HG03175 (cell line): ENCODE measurements around the gene ZDHHC14.
"Not testable (repeated sequence)": the region's sequence is repeated elsewhere in the genome, so short reads cannot be mapped to it uniquely, and the experiment has no call there.

ENCODE experiments used
- ATAC-seq: cut with Tn5 transposase; IDR thresholded peaks from one replicate; pipeline ENCODE4 v1.9.1; 2021; ENCODE audit warnings: mild to moderate bottlenecking, moderate library complexity; ENCODE audit not compliant: unreplicated experiment

Gene ZDHHC14

DNA sequence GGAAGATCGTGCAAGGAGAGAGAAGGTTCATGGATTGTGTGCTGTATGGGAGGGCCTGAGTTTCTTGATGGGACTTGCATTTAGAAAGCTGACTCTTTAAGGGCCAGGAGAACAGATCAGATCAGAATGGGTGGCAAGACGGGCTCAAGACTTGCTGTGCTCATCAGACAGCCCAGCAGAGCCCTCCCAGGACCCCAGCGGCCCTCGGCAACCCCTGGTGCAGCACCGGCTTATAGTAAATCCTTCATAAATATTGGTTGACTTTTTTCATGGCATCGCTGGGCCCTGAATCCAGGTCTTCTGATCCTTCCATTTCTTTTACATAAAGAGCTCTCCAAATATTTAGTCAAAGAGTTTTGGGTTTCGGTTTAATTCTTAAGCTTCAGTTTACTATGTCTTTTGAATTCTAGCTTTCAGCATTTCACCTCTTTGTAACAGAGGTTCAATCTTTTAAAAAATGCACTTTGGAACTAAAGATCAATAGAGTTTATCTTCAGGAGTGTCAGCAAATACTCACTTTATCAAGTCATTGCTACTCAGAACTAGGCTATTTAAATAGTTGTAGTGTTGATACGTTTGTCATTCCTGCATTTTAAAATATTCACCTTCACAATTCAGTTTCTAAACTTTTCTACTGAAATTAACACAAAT, 205.6 kb downstream of the ZDHHC14 start:
- no peak for ATAC-seq

DNA sequence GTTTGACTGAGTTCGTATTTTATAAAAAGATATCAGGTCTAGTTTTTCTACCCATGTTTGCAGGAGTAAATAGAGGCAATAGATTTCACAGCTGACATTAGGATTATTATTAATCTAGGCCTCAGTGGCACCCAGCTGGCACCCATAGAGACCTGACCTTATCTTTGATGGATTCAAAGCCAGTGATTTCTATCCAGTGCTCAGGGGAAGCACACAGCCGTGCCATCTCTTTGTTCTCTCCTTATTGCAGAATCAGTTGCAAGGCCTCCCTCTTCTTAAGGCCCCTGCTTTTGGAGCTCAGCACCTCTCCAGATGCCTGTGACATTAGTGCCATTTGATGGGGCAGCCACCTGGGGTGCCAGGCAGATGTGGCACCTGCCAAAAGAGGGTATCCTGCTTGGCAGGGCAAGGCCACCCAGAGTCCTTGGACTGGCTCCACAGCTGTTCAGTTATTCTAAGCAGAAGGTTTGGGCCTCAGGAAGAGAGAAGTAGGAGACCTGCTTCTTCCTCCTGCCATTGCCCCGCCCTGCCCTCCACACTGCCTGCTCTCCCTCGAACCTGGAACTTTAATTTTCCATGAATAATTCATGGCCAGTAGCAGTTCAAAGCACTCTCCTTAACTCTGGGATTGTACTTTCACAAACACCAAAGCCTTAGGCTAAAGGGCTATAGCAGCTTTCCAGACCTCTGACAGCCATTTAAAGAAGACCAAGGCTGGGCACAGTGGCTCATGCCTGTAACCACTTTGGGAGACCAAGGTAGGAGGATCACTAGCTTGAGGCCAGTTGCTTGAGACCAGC, 206.3 kb downstream of the ZDHHC14 start:
- ATAC-seq = no peak

DNA sequence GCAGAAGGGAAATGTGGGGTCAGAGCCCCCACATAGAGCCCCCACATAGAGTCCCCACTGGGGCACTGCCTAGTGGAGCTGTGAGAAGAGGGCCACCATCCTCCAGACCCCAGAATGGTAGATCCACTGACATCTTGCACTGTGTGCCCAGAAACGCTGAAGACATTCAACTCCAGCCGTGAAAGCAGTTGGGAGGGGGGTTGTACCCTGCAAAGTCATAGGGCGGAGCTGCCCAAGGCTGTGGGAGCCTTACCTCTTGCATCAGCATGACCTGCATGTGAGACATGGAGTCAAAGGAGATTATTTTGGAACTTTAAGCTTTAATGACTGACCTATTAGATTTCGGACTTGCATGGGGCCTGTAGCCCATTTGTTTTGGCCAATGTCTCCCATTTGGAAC, 209.7 kb downstream of the ZDHHC14 start:
- ATAC-seq = not testable (repeated sequence)

DNA sequence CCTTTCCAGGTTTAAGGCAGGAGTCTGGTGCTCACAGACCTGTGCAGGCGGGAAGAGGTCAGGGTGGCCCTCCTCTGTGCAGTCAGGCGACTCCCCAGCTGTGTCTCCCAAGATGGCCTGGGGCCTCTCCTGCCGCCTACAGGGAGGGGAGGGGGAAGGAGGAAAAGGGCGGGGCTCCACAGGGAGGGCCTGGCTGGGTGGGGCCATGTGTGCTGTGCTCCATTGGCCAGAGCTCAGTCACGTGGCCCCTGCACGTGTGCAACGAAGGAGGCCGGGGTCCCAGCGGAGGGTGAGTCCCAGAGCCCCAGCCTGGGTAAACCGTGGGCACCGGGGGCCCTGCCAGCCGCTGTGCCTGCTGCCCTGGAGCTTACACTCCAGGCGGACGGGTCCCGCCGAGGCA, 211.6 kb downstream of the ZDHHC14 start:
- ATAC-seq = no peak

DNA sequence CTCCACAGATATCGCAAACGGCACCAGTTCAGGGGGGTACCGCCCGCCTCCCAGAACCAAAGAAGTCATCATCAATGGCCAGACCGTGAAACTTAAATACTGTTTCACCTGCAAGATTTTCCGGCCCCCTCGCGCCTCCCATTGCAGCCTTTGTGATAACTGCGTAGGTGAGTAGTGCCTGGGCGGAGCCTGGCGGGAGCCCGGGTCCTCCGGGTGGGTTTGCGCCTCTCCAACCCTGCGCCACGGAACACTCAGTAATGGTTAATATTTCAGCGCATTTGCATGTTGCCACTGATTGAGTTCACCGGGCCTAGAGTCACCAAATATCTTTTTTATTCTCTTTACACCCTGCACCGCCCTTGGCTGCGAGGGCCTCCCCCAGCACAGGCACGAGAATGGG, 212.0 kb downstream of the ZDHHC14 start:
- ATAC-seq = no peak

DNA sequence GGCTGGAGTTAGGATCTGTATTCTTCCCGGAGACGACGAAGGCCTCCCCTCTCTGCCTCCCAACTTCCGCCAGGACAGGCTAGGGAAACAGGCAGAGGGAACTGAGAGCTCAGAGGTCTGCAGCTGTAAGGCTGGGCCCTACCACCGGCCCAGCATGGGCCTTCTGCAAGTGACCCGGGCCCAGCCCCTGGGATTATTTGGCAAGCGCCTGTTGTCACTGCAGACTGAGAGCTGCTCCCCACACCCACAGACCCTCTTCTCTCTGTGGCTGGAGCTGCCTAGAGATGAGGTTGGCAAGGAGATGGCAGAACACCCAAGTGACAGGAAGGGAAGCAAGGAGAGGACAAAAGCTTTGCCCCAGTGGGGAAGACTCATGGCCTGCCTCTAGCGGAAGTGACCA, 212.6 kb downstream of the ZDHHC14 start:
- no peak for ATAC-seq

DNA sequence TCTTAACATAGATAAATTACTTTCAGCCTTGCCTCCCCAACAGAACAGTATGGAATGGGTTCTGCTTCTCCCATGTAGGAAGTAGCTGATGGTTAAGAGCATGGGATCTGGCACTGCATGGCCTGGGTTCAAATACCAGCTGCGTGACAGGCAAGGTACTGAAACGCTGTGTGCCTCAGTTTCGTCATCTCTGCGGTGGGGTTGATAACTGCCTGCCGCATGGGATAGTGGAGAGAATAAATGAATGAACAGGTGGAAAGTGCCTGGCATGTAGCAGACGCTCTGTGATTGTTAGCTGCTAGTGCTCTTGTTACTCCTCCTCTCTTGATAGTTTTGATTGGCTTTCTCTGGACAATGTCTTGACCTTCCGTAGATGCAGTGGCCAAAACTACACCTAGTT, 213.3 kb downstream of the ZDHHC14 start:
- no peak for ATAC-seq

DNA sequence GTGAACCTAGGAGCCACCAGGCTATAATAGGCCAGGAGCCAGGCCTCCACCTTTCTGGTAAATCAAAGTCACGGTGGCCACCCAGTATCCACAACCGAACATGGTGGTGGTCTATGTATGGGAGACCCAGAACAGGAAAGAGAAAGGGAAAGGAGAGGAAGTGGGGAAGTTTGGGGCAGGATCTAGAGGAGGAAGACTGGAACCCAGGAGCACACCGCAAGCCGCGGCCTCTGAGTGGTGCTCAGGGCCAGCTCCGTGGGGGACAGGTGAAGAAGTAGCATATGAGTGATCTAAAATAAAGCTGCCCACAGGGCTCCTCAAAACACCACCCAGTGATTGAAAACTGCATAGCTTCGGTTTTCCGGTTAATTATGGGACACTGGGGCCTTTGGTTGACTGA, 214.8 kb downstream of the ZDHHC14 start:
- ATAC-seq = no peak

DNA sequence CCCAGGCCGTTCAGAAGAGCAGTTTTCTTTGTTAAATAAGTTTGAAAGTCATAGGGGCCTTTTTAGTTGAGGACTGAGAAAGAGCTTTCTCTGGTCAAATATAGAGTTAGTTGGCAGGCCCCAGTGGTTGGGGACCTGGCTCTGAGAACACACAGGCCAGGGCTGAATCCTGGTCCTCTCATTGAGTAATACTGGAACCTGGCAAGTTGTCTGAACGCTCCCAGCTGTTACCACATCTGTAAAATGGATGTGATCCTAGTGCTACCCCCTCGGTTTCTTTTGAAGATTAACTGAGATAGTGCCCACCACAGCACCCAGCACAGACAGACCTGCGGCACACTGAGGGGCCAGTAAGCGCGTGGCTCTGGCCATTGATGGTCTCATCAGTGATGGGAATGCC, 215.5 kb downstream of the ZDHHC14 start:
- ATAC-seq = no peak

DNA sequence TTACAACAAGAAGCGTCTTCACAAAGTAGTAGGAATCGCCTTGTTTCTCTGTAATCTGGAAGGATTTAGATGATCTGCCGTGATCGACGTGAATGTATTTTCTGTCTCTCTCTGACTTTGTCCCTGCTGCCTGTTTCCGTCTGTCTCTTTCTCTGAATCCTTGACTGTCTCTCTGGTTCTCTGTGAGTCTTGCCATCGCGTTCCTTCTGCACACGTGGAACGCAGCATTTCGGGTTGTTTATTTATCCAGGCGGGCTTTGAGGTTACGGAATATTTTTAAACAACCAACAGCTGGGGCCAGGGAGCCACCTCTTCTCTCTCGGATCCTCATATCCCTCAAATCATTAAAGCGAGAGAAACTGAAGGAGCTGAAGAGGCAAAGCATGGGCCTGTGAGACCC, 215.9 kb downstream of the ZDHHC14 start:
- no peak for ATAC-seq

DNA sequence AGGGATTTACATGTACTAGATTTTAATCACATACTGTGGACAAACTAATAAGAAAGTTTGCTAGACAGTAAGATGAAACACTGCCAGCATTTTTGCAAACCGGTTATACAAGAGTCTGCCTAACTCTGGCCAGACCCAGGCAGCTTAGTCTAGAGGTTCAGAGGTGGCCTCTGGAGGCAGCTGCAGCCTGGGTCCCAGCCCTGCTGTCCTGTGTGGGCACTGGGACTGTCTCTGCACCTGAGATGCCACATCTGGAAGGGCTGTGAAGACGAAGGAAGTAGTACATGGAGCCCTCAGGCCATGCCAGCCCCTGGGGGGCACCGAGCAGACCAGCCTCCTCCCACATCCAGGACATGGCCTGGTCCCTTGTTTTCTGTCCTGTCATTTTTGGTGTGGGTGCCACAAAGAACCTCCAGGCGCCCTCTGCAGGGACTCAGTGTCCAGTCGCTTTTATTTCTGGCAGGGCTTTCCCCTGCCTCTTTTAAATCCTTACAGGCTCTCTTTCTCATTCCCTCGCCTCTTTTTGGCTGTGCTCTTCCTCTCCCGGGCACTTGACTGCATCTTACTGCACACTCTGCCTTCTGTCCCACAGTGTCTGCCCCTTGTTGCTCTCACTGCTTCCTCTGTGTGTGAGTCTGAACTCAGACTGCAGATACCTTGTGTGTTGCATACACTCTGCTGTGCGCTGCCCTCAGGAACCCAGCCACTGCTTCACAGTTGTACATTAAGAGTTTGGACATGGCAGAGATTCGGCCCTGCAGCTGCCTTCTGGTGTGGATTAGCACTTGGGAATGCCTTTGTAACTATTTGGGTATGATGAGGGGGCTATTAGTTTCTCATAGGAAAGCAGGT, 216.7 kb downstream of the ZDHHC14 start:
- ATAC-seq = no peak

DNA sequence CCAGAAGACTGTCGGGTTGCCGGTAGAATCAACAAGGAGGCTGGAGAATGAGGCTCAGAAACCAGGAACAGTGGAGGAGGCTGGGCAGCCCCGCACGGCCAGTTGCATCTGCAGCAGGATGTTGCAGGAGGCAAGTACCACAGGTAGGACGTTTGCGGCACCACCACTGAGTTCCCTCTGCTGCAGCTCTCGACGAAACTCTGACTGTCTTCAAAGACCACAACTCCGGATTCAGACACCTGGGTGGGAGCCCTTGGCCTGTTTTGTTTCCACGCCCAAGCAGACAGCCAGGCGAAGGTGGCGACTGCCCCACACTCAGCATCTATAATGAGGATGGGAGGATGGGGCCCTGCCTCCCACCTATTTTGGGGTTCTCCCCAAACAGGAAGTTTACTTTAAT, 218.2 kb downstream of the ZDHHC14 start:
- no peak for ATAC-seq

DNA sequence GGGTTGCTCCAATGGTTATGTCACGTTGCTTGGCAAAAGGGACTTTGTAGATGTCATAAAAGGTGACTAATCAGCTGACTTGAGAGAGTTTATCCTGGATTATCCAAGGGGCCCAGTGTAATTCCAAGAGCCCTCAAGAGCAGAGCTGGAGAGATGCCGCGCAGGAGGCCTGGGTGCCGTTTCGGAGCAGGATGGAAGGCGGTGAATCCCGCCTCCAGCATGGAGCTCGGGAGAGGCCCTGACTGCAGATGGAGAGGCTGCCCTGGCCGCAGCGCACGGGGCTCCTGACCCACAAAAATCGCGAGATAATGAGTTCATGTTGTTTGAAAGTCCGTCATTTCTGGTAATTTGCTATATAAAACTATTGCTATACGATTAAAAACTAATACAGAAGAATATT, 219.8 kb downstream of the ZDHHC14 start:
- ATAC-seq = no peak

DNA sequence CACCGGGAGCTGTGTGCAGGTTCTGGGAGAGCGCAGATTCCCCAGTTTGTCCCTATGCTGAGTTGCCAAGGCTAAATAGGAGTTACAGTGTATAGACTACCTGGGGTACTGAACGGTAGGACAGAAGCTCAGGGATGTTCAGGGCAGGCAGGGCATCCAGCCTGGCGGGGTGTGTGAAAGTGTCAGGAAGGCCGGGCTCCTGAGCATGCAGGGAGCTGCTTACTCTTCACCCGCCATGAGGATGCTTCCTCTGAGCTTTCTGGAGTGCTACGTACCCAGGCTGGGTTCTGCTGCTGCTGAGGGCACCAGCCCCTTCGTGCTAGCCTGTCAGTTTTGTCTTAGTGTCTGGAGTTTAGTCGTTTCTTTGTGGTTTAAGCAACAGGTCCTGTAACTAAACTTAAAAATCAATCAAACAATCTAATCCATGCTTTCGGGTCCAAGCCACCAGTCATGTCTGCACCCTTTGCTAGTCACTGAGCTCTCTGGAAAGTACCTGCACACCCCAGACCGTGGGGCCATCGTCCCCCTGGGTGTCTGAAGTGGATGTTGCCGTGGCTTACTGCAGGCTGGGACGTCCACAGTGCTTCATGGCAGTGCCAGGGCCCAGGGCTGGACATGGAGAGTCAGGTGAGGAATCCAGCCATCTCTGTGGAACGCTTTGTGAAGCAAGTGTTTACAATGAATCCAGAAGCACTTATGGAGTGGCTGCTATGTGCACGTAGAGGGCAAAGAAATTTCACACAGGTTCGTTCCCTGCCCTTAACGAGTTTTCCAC, 221.7 kb downstream of the ZDHHC14 start:
- ATAC-seq = no peak

DNA sequence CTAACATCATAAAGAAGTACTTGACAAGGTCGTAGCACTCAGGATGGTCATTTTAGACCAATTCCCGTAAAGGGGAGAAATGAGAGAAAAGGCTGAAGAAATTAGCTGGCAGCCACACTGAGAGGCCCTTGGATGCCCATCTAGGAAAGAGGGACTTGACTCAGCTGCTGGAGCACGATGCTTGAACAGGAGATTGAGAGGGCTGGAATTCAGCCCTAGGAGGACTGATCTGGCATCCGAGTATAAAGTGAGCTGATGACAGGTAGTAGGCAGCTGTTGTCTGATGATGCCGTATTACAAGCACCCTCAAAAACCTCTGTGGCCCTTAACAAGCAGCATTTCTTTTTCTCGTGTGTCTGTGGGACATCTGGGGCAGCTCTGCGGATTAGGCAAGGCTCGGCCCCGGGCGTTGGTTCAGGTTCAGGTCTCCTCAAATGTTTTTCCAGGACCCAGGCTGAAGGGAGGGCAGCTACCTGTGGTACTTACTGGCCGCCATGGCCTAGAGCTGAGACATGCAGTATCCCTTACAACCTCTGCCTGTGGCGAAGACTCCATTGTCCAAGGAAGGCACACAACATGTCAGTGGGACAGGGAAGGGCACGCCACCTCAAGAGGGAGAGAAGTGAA, 222.4 kb downstream of the ZDHHC14 start:
- ATAC-seq = no peak

DNA sequence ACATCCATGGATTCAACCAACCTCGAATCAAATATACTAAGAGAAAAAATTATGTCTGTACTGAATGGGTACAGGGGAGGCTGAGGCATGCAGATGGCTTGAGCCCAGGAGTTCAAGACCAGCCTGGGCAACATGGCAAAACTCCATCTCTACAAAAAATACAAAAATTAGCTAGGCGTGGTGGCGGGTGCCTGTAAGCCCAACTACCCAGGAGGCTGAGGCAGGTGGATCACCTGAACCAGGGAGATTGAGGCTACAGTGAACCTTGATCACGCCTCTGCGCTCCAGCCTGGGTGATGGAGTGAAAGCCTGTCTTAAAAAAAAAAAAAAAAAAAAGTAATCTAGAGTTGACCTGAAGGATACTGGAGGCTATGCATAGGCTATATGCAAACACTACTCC, 223.0 kb downstream of the ZDHHC14 start:
- ATAC-seq = no peak

DNA sequence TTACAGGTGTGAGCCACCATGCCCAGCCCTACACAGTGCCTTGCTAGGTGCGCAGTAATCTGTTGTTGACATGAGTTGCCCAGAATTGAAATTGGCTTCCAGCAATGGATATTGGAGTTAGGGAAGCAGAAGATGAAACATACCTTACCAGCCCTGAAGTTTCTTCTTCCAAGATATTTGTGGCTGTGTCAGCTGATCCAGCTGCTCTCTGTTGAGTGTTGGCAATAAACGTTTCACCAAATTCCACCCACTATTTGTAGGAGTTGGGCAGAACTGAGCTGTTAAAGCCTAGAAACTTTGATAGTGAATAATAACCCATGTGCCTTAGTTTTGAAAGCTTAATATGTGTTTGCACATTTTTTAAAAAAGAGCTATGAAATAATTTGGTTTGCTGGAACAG, 223.8 kb downstream of the ZDHHC14 start:
- ATAC-seq = no peak

DNA sequence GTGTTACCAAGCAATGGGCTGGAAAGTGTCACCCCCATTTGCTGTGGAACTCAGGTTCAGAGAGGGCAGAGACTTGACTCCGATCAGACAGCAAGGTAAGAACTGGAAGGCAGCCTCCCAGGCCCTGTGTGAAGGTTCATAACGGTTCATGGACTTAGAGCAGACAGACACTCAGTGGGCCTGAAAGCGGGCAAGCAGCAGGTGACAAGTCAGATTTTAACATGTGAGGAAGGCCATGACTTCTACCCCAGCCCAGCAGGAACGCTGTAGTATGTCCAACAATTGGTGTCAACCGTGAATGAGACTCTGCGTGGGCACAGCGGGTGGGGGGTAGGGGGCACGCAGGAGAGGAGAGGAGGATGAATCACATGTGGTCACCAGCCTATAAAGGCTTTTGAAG, 224.5 kb downstream of the ZDHHC14 start:
- no peak for ATAC-seq

DNA sequence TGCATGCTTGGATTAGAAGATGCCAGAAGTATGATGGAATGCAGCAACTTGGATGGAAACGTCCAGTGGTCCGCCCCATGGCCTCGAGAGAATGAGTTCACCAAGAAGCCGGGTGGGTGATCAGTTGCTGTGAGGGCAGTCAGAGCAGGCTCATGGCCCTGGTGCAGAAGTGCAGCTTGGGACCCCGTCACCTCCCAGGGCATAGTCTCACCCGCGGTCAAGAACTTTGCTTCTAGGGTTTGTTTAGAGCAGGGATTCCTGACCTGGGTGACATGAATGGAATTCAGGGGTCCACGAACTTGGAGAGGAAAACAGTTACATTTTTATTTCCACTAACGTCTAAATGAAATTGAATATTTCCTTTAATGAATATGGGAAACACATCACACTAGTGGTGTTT, 225.5 kb downstream of the ZDHHC14 start:
- no peak for ATAC-seq

DNA sequence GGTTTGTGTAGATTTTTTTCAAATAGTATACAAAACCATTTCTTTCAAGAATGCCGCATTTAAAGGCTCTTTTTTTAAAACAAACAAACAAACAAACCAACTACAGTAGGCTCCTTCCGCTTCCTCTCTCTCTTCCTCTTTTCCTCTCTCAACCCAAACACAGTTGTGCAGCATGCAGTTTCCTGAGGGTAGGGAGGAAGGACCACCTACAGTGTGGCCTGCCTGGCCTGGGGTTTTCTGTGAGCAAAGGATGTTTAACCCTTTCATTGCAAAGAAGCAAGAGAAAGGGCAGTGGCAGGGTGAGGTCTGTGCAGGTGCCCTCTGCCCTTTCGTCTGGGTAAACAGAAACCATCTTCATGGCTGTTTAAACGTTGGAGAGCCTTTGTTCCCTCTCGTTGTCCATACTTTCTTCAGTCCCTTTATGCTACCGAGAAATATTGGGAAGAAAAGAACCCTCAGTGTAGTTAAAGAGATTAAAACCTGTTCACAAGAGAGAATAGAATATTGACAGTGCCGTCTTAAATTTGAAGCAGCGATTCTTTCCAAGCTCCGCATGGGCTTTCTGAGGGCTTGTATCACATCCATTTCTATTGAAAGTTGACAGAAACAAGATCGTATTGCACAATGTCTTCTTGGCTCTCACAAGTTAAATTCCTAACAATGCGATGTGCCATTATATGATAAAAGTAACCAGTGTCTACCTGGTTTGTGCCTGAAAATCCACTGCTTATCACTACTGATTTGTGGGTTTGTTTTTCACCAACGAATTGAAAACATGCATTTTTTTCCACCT, 226.5 kb downstream of the ZDHHC14 start:
- ATAC-seq = peak; percentile 89
